HG03045 (cell line): ENCODE data around the gene DEDD.
"Not testable (repeated sequence)": the region's sequence is repeated elsewhere in the genome, so short reads cannot be mapped to it uniquely, and the experiment has no call there.

Experiments used
- ATAC-seq: cut with Tn5 transposase; IDR thresholded peaks from one replicate; pipeline ENCODE4 v1.9.1; 2021; ENCODE audit warnings: mild to moderate bottlenecking, moderate library complexity; ENCODE audit not compliant: unreplicated experiment

The DEDD gene

GRCh38 chr1:161130266-161130665, 2.2 kb downstream of the DEDD start:
- no peak for ATAC-seq

GRCh38 chr1:161128591-161129420, 3.7 kb downstream of the DEDD start:
- no peak for ATAC-seq

GRCh38 chr1:161127649-161128048, 4.8 kb downstream of the DEDD start:
- no peak for ATAC-seq

GRCh38 chr1:161122967-161123366, 9.5 kb downstream of the DEDD start:
- no peak for ATAC-seq

- no peak for ATAC-seq
Observed at GRCh38 chr1:161121834-161122233, 10.6 kb downstream of the DEDD start.

- no peak for ATAC-seq
Observed at GRCh38 chr1:161121042-161121650, 11.3 kb downstream of the DEDD start.

GRCh38 chr1:161119092-161119903, 13.2 kb downstream of the DEDD start:
- ATAC-seq: no peak

GRCh38 chr1:161117759-161118581, 14.5 kb downstream of the DEDD start, which contains the start of the genes NIT1 and PFDN2:
Gene NIT1, plus strand, starts transcription at chr1:161118105. Its CDS starts 72 bp downstream, at chr1:161118177.
Gene PFDN2, minus strand, starts transcription at chr1:161118037. Its CDS starts 11 bp downstream, at chr1:161118026.
- ATAC-seq: peak; percentile 89

GRCh38 chr1:161115961-161116360, 16.5 kb downstream of the DEDD start:
- ATAC-seq: not testable (repeated sequence)

GRCh38 chr1:161115132-161115711, 17.2 kb downstream of the DEDD start:
- ATAC-seq: no peak

GRCh38 chr1:161114556-161114955, 17.9 kb downstream of the DEDD start:
- no peak for ATAC-seq

GRCh38 chr1:161113915-161114314, 18.6 kb downstream of the DEDD start:
- no peak for ATAC-seq

GRCh38 chr1:161111527-161111926, 20.9 kb downstream of the DEDD start:
- no peak for ATAC-seq

GRCh38 chr1:161111117-161111516, 21.4 kb downstream of the DEDD start:
- no peak for ATAC-seq

- ATAC-seq: no peak
Observed at GRCh38 chr1:161106431-161106830, 26.0 kb downstream of the DEDD start.

GRCh38 chr1:161100556-161100955, 31.9 kb downstream of the DEDD start:
- ATAC-seq: no peak

- no peak for ATAC-seq
Observed at GRCh38 chr1:161099090-161099802, 33.2 kb downstream of the DEDD start.

- peak; percentile 65 for ATAC-seq
Observed at GRCh38 chr1:161098210-161099068, 34.0 kb downstream of the DEDD start, which contains the start of gene KLHDC9. Gene KLHDC9, plus strand, starts transcription at chr1:161098361. Its CDS starts 175 bp downstream, at chr1:161098536.
